GM12801 (cell line): ENCODE results near the gene CDK2.

ENCODE experiments used
- CTCF ChIP-seq: IDR thresholded peaks from one replicate; pipeline ENCODE4 v1.5.1; 2011; ENCODE audit warnings: control low read depth; ENCODE audit not compliant: insufficient read length; ENCODE audit errors: extremely low read depth

The CDK2 gene

GRCh38 chr12:55974308-55974730, 7.7 kb downstream of the CDK2 start:
- no peak for TF ChIP-seq CTCF

- TF ChIP-seq CTCF: no peak
Observed at GRCh38 chr12:55978393-55978792, 11.8 kb downstream of the CDK2 start.

- TF ChIP-seq CTCF: no peak
Observed at GRCh38 chr12:55979069-55979468, 12.4 kb downstream of the CDK2 start.

- no peak for TF ChIP-seq CTCF
Observed at GRCh38 chr12:55982319-55982936, 15.8 kb downstream of the CDK2 start.

DNA sequence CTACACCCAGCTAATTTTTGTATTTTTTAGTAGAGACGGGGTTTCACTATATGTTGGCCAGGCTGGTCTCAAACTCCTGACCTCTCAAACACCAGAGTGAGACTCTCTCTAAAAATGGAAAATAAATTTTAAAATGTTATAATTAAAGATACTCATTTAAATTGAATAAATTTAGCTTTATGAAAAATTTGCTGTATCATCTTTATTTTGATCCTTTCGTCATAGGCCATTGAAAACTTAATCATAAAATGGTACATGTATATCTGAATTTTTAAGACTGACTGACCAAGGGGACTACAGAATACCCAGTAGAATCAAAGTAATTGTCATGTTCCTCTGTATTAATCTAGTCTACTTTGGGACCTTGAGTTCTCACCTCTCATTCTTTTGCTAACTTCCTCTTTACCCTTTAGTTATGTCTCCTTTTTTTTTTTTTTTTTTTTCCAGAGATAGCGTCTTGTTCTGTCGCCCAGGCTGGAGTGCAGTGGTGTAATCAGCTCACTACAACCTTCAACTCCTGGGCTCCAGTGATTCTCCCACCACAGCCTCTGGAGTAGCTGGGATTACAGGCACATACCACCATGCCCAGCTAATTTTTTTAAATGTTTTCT, 16.7 kb downstream of the CDK2 start:
- no peak for TF ChIP-seq CTCF

GRCh38 chr12:55984861-55985260, 18.2 kb downstream of the CDK2 start:
- no peak for TF ChIP-seq CTCF

DNA sequence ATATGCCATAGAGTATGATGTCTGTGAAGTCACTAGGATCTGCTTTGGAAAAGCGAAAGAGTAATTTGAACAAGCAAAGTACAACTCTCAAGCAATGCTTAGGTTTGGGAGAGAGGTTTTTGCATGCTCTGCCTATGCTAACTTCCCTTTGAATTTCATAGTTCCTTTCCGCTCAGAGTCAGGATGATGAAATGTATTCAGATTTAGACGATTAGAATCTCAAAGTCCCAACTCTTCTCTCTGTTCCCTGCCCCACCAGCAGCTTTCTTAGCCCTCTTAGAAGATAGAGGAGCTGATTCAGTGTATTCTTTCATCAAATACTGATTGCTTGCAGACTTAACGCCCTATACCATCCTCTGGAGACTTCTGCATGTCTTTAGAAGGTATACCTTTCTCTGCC, 18.7 kb downstream of the CDK2 start:
- TF ChIP-seq CTCF: no peak
